Trophoblast cell (in vitro differentiated cells and primary cell): ENCODE results near the gene DNAH9.

Source experiments
- DNase-seq, 2 donors: peaks; one replicate each; pipeline ENCODE4 v3.0.0-alpha.2; 2016
- H2AFZ ChIP-seq: 2 replicates; pipeline ENCODE4 v1.6.1; 2013; ENCODE audit warnings: low read length, moderate library complexity, mild to moderate bottlenecking; ENCODE audit not compliant: insufficient read depth, poor library complexity
- H2AK5ac ChIP-seq: 2 replicates; pipeline ENCODE4 v1.6.1; 2013; ENCODE audit warnings: mild to moderate bottlenecking, low read length
- H2BK120ac ChIP-seq: 2 replicates; pipeline ENCODE4 v1.6.1; 2013; ENCODE audit warnings: low read length, mild to moderate bottlenecking, moderate library complexity; ENCODE audit not compliant: insufficient read depth, poor library complexity
- H2BK12ac ChIP-seq: 2 replicates; pipeline ENCODE4 v1.6.1; 2013; ENCODE audit warnings: mild to moderate bottlenecking, low read length, moderate library complexity
- H2BK5ac ChIP-seq: 2 replicates; pipeline ENCODE4 v1.6.1; 2013; ENCODE audit warnings: low read length, low read depth, moderate library complexity, mild to moderate bottlenecking; ENCODE audit not compliant: poor library complexity
- H3K14ac ChIP-seq: 2 replicates; pipeline ENCODE4 v1.6.1; 2013; ENCODE audit warnings: mild to moderate bottlenecking, low read length
- H3K18ac ChIP-seq: 2 replicates; pipeline ENCODE4 v1.6.1; 2013; ENCODE audit warnings: mild to moderate bottlenecking, low read length
- H3K23ac ChIP-seq: 2 replicates; pipeline ENCODE4 v1.6.1; 2013; ENCODE audit warnings: low read length
- H3K27ac ChIP-seq: 2 replicates; pipeline ENCODE4 v1.5.1; 2013; ENCODE audit warnings: low read depth, mild to moderate bottlenecking, inconsistent platforms, low read length, moderate library complexity
- H3K27me3 ChIP-seq: 2 replicates; pipeline ENCODE4 v1.6.1; 2013; ENCODE audit warnings: inconsistent platforms, mild to moderate bottlenecking, low read length, moderate library complexity; ENCODE audit not compliant: insufficient read depth
- H3K36me3 ChIP-seq, 2 experiments: 1 replicate in 1 of 2; 2 replicates in 1 of 2; pipeline ENCODE4 v1.6.1; 2013; ENCODE audit warnings: low read length in 2 of 2, mild to moderate bottlenecking in 2 of 2, moderate library complexity in 1 of 2; ENCODE audit not compliant: insufficient read depth in 2 of 2, control insufficient read depth in 1 of 2
- H3K4ac ChIP-seq: 2 replicates; pipeline ENCODE4 v1.6.1; 2013; ENCODE audit warnings: low read depth, mild to moderate bottlenecking, low read length, moderate library complexity
- H3K4me1 ChIP-seq, 2 experiments: 1 replicate in 1 of 2; 2 replicates in 1 of 2; pipeline ENCODE4 v1.6.1; 2013; ENCODE audit warnings: low read length in 2 of 2, mild to moderate bottlenecking in 2 of 2, moderate library complexity in 1 of 2; ENCODE audit not compliant: insufficient read depth in 2 of 2, control insufficient read depth in 1 of 2
- H3K4me2 ChIP-seq: 2 replicates; pipeline ENCODE4 v1.6.1; 2013; ENCODE audit warnings: inconsistent platforms, mild to moderate bottlenecking, low read length, moderate library complexity
- H3K4me3 ChIP-seq: 2 replicates; pipeline ENCODE4 v1.5.1; 2013; ENCODE audit warnings: mild to moderate bottlenecking, low read depth, low read length, inconsistent platforms
- H3K79me1 ChIP-seq: one replicate; pipeline ENCODE4 v1.6.1; 2013; ENCODE audit warnings: low read length
- H3K79me2 ChIP-seq: 2 replicates; pipeline ENCODE4 v1.6.1; 2013; ENCODE audit warnings: low read length, mild to moderate bottlenecking; ENCODE audit not compliant: control insufficient read depth, insufficient read depth, poor library complexity
- H3K9ac ChIP-seq: 2 replicates; pipeline ENCODE4 v1.6.1; 2013; ENCODE audit warnings: mild to moderate bottlenecking, low read length
- H3K9me3 ChIP-seq: 2 replicates; pipeline ENCODE4 v1.6.1; 2013; ENCODE audit warnings: low read depth, mild to moderate bottlenecking, control low read depth, inconsistent platforms, low read length; ENCODE audit not compliant: insufficient read depth
- H4K12ac ChIP-seq: 2 replicates; pipeline ENCODE4 v1.6.1; 2013; ENCODE audit warnings: low read depth, mild to moderate bottlenecking, low read length, moderate library complexity
- H4K8ac ChIP-seq: 2 replicates; pipeline ENCODE4 v1.6.1; 2013; ENCODE audit warnings: low read depth, mild to moderate bottlenecking, low read length, moderate library complexity
- H4K91ac ChIP-seq: one replicate; pipeline ENCODE4 v1.6.1; 2013; ENCODE audit warnings: low read depth, mild to moderate bottlenecking, low read length, moderate library complexity
- WGBS: extraction: QIAGEN DNeasy Blood & Tissue Kit; methylation state at CpG from one replicate; pipeline ENCODE4 v1.1.7; 2013; ENCODE audit warnings: missing lambda C conversion rate; ENCODE audit not compliant: insufficient read length, insufficient coverage; ENCODE audit errors: extremely low coverage; 5-methylcytosine and 5-hydroxymethylcytosine counted together

DNAH9 gene

DNA sequence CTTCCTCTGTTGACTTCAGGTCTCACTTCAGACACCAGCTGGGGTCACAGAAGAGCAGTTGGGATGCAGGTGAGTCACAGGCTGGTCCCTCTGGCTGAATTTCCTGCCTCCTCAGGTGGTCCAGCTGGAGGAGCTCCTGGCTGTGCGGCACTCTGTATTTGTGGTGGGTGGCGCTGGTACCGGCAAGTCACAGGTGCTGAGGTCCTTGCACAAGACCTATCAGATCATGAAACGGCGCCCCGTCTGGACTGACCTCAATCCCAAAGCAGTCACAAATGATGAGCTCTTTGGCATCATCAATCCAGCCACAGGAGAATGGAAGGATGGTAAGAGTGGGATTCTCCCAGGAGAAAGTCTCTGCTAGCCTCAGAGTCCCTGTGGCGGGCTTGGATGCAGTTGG, 149.2 kb downstream of the DNAH9 start:
- no peaks in the 10 kb centered on the region for H3K4me1 ChIP-seq
- no peaks in the 10 kb centered on the region for H3K79me1 ChIP-seq
- no peak overlapping the region for H3K9ac ChIP-seq
- no peak overlapping the region for H2AK5ac ChIP-seq
- no peak overlapping the region for H3K14ac ChIP-seq
- H3K4me2 ChIP-seq: no peak overlapping the region
- H3K79me2 ChIP-seq: no peaks in the 10 kb centered on the region
- no peak overlapping the region for H3K4me3 ChIP-seq
- no peak overlapping the region for H4K8ac ChIP-seq
- peaks cover 4% of the 10 kb centered on the region for H3K9me3 ChIP-seq
- no peak overlapping the region for H2BK120ac ChIP-seq
- no peak overlapping the region for H3K18ac ChIP-seq
- no peak overlapping the region for H4K12ac ChIP-seq
- no peak overlapping the region for H4K91ac ChIP-seq
- no peak overlapping the region for H3K23ac ChIP-seq
- H3K27me3 ChIP-seq: no peaks in the 10 kb centered on the region
- no peak for DNase-seq
- H2BK5ac ChIP-seq: no peak overlapping the region
- H3K4ac ChIP-seq: no peak overlapping the region
- H2BK12ac ChIP-seq: no peak overlapping the region
- no peaks in the 10 kb centered on the region for H3K36me3 ChIP-seq
- WGBS: no CpG with 5 or more reads among the region's 7 CpGs
- no peak overlapping the region for H3K27ac ChIP-seq
- no peak overlapping the region for H2AFZ ChIP-seq

DNA sequence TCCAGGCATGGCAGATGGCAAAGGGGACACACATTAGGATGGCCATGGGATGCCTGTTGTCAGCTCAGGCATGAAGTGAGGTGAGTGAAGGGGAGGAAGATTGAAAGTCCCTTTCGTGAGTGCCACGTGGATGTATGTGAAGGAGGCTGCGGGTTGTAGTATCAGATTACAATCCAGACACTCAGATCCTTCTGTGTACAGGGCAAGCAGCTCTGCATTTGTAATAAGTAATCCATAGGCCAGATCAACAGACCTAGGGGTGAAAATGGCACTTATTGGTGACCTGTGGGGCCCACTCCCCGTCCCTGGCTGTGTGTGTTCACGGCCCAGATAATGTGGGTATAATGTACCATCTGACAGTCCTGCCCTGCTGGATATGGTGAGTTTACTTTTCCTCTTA, 159.5 kb downstream of the DNAH9 start:
- Histone ChIP-seq H3K4me3 (no peak overlapping the region), H2AK5ac (no peak overlapping the region), H3K9me3 (no peaks in the 10 kb centered on the region), H2BK120ac (no peak overlapping the region), H3K27me3 (no peaks in the 10 kb centered on the region), H2BK5ac (no peak overlapping the region), H2AFZ (no peak overlapping the region), H3K4me1 (no peaks in the 10 kb centered on the region), H3K23ac (no peak overlapping the region), H3K9ac (no peak overlapping the region), H3K4ac (no peak overlapping the region), H2BK12ac (no peak overlapping the region), H3K79me1 (no peaks in the 10 kb centered on the region), H4K12ac (no peak overlapping the region), H3K4me2 (no peak overlapping the region), H3K18ac (no peak overlapping the region), H4K91ac (no peak overlapping the region), H3K79me2 (no peaks in the 10 kb centered on the region), H3K14ac (no peak overlapping the region), H3K36me3 (no peaks in the 10 kb centered on the region), H4K8ac (no peak overlapping the region), H3K27ac (no peak overlapping the region)
- no peak for DNase-seq
- WGBS: no CpG with 5 or more reads among the region's 5 CpGs

DNA sequence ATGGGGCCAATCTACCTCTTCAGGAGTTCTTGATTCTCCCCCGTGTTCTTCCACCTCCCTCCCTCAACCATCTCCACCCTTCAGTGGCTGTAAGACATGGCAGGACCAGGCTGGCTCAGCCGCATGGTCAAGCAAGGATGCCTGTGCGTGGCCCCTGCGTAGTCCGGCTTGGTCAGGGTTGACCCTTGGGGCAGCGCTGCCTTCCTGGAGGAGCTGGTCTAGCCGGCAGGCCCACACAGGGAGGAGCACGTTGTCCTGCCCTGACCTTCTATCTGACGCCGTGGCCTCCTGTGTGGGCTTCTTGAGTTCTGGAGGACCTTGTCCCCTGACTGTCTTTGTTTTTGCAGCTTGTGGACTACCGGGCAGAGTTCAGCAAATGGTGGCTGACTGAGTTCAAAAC, 169.8 kb downstream of the DNAH9 start:
- no peaks in the 10 kb centered on the region for H3K79me1 ChIP-seq
- H3K9me3 ChIP-seq: no peaks in the 10 kb centered on the region
- H2BK120ac ChIP-seq: no peak overlapping the region
- no peak overlapping the region for H2AK5ac ChIP-seq
- H3K4ac ChIP-seq: no peak overlapping the region
- no peak overlapping the region for H2BK12ac ChIP-seq
- H2AFZ ChIP-seq: no peak overlapping the region
- no peak for DNase-seq
- no peak overlapping the region for H3K23ac ChIP-seq
- WGBS: no CpG with 5 or more reads among the region's 11 CpGs
- H4K91ac ChIP-seq: no peak overlapping the region
- no peak overlapping the region for H3K27ac ChIP-seq
- H3K79me2 ChIP-seq: no peaks in the 10 kb centered on the region
- H3K4me2 ChIP-seq: no peak overlapping the region
- no peak overlapping the region for H4K8ac ChIP-seq
- H3K14ac ChIP-seq: no peak overlapping the region
- H3K18ac ChIP-seq: no peak overlapping the region
- no peaks in the 10 kb centered on the region for H3K4me1 ChIP-seq
- no peak overlapping the region for H3K9ac ChIP-seq
- H4K12ac ChIP-seq: no peak overlapping the region
- H3K4me3 ChIP-seq: no peak overlapping the region
- no peaks in the 10 kb centered on the region for H3K36me3 ChIP-seq
- no peak overlapping the region for H2BK5ac ChIP-seq
- H3K27me3 ChIP-seq: no peaks in the 10 kb centered on the region

GRCh38 chr17:11768981-11769380, 170.7 kb downstream of the DNAH9 start:
- H4K12ac ChIP-seq: no peak overlapping the region
- H3K79me1 ChIP-seq: no peaks in the 10 kb centered on the region
- H3K18ac ChIP-seq: no peak overlapping the region
- no peak overlapping the region for H3K23ac ChIP-seq
- H3K9ac ChIP-seq: no peak overlapping the region
- no peak overlapping the region for H3K14ac ChIP-seq
- no peak for DNase-seq
- no peak overlapping the region for H4K8ac ChIP-seq
- H2BK5ac ChIP-seq: no peak overlapping the region
- H4K91ac ChIP-seq: no peak overlapping the region
- H3K27me3 ChIP-seq: no peaks in the 10 kb centered on the region
- H2AK5ac ChIP-seq: no peak overlapping the region
- H2BK12ac ChIP-seq: no peak overlapping the region
- no CpG with 5 or more reads among the region's 19 CpGs for WGBS
- no peak overlapping the region for H3K4me2 ChIP-seq
- H3K4ac ChIP-seq: no peak overlapping the region
- H3K27ac ChIP-seq: no peak overlapping the region
- H3K79me2 ChIP-seq: no peaks in the 10 kb centered on the region
- H3K9me3 ChIP-seq: no peaks in the 10 kb centered on the region
- H3K4me3 ChIP-seq: no peak overlapping the region
- no peak overlapping the region for H2BK120ac ChIP-seq
- H3K36me3 ChIP-seq: no peaks in the 10 kb centered on the region
- no peaks in the 10 kb centered on the region for H3K4me1 ChIP-seq
- H2AFZ ChIP-seq: no peak overlapping the region

DNA sequence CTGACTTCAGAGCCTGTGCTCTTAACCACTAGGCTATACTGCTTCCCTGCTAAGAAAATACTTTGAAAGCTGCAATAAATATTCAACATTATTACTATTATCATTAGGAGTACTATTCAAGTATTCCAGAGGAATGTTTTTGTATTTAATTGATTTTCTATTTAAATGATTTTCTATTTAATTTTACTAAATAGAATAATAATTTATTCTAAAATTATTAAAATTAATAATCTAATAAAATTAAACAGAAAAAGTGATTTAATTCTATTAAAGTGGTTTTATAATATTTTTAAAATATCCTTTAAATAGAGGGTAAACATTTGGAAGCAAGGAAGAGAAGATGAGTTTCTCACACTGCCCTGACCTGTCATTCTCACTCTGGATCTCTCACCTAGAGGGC, 173.8 kb downstream of the DNAH9 start:
- H3K36me3 ChIP-seq: no peaks in the 10 kb centered on the region
- no peak overlapping the region for H3K4me2 ChIP-seq
- no peak overlapping the region for H2AK5ac ChIP-seq
- H3K27me3 ChIP-seq: no peaks in the 10 kb centered on the region
- no peak overlapping the region for H3K27ac ChIP-seq
- H2BK12ac ChIP-seq: no peak overlapping the region
- H2BK120ac ChIP-seq: no peak overlapping the region
- H3K18ac ChIP-seq: no peak overlapping the region
- no peak overlapping the region for H4K12ac ChIP-seq
- no peak overlapping the region for H3K14ac ChIP-seq
- H3K79me2 ChIP-seq: no peaks in the 10 kb centered on the region
- DNase-seq: no peak
- no peaks in the 10 kb centered on the region for H3K9me3 ChIP-seq
- no peak overlapping the region for H4K91ac ChIP-seq
- no peak overlapping the region for H3K4ac ChIP-seq
- H3K4me3 ChIP-seq: no peak overlapping the region
- no peak overlapping the region for H4K8ac ChIP-seq
- H2AFZ ChIP-seq: no peak overlapping the region
- no peak overlapping the region for H3K9ac ChIP-seq
- H3K4me1 ChIP-seq: no peaks in the 10 kb centered on the region
- no peak overlapping the region for H3K23ac ChIP-seq
- H2BK5ac ChIP-seq: no peak overlapping the region
- H3K79me1 ChIP-seq: no peaks in the 10 kb centered on the region
